Mammary epithelial cell (primary cell): ENCODE data around the gene ATP2C2.

Source experiments
- EZH2 ChIP-seq: IDR thresholded peaks from 2 replicates; pipeline ENCODE4 v1.6.1; 2012; ENCODE audit warnings: low read length, inconsistent platforms, borderline replicate concordance
- TF ChIP-seq, protein P1 (sequence below), 2 donors: IDR thresholded peaks in 1 of 2; conservative IDR thresholded peaks in 1 of 2; 2 replicates each; pipeline ENCODE4 v1.5.1; 2011 to 2012; ENCODE audit warnings: inconsistent platforms in 2 of 2, low read length in 2 of 2, mild to moderate bottlenecking in 2 of 2, control low read depth in 1 of 2, low read depth in 1 of 2; ENCODE audit not compliant: insufficient read depth in 1 of 2; ENCODE audit errors: extremely low read depth in 1 of 2

DNA sequence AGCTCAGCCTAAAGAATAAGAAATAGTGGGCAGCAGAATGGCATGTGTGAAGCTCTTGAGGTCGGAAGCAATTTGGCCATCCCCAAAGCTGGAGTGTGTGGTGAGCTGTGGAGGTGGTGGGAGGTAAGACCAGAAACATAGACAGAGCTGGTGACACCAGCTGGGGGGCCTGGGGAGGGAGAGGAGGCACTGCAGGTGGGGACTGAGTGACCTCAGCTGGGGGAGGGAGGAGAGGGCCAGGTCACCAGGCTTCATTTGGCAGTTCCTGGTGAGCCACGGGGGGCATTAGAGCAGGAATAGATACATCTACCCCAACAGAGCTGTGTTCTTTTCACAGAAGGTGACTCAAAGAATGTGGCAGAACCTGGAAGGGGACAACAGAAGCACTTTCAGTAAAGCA is 41.8 kb upstream of the ATP2C2 start:
- TF ChIP-seq, protein P1, sequence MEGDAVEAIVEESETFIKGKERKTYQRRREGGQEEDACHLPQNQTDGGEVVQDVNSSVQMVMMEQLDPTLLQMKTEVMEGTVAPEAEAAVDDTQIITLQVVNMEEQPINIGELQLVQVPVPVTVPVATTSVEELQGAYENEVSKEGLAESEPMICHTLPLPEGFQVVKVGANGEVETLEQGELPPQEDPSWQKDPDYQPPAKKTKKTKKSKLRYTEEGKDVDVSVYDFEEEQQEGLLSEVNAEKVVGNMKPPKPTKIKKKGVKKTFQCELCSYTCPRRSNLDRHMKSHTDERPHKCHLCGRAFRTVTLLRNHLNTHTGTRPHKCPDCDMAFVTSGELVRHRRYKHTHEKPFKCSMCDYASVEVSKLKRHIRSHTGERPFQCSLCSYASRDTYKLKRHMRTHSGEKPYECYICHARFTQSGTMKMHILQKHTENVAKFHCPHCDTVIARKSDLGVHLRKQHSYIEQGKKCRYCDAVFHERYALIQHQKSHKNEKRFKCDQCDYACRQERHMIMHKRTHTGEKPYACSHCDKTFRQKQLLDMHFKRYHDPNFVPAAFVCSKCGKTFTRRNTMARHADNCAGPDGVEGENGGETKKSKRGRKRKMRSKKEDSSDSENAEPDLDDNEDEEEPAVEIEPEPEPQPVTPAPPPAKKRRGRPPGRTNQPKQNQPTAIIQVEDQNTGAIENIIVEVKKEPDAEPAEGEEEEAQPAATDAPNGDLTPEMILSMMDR (conservative IDR thresholded peaks at IDR 0.05 in 1 of 2, IDR thresholded peaks at IDR 0.05 in 1 of 2; ENCODE audit: extremely low read depth in 1 of 2, insufficient read depth in 1 of 2, low read depth in 1 of 2, low read length in 2 of 2): no peak
- TF ChIP-seq EZH2: no peak
